Right lobe of liver (tissue), 4 donors: Measurements from ENCODE around the gene VPS37C.

Experiments
- POLR2A ChIP-seq: fragments of 450-650 bp; IDR thresholded peaks from one replicate; pipeline ENCODE4 v1.6.1; 2017; ENCODE audit warnings: antibody characterized with exemption, mild to moderate bottlenecking
- TF ChIP-seq, protein P1 (sequence below), 4 donors: fragments of 200-600 bp in 3 of 4; fragments of 450-650 bp in 1 of 4; IDR thresholded peaks; one replicate each; pipeline versions ENCODE4 v1.5.1 to v1.8.0; 2016 to 2022; ENCODE audit warnings: antibody characterized with exemption in 4 of 4, mild to moderate bottlenecking in 2 of 4
- donor health status: DM: no; HTN: no; CAD: no.
- donor health status: DM: no; HTN: no; CAD: no.
- donor health status: DM: no; HTN: yes; CAD: no.

DNA sequence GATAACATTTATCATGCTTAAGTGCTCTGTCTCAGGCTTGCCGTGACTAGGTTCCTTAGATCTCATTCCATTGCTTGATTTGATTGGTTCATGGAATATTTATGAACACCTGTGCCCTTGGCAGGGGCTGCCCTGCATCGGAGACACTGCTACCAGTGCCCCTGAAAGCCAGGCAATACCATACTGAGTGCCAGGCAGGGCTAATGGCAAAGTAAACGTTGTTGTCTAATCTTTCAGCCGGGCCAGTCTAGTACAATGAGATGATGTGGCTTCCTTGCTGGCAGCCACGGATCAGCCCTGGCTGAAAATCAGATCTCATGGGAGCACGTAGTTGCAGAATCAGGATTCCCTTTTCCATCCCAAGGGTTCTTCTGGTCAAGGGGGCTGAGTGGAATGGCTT lies 37.1 kb upstream of the VPS37C start:
- TF ChIP-seq, protein P1, sequence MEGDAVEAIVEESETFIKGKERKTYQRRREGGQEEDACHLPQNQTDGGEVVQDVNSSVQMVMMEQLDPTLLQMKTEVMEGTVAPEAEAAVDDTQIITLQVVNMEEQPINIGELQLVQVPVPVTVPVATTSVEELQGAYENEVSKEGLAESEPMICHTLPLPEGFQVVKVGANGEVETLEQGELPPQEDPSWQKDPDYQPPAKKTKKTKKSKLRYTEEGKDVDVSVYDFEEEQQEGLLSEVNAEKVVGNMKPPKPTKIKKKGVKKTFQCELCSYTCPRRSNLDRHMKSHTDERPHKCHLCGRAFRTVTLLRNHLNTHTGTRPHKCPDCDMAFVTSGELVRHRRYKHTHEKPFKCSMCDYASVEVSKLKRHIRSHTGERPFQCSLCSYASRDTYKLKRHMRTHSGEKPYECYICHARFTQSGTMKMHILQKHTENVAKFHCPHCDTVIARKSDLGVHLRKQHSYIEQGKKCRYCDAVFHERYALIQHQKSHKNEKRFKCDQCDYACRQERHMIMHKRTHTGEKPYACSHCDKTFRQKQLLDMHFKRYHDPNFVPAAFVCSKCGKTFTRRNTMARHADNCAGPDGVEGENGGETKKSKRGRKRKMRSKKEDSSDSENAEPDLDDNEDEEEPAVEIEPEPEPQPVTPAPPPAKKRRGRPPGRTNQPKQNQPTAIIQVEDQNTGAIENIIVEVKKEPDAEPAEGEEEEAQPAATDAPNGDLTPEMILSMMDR (IDR thresholded peaks at IDR 0.05): no peak
- TF ChIP-seq POLR2A: no peak
